Stimulated activated CD4-positive, alpha-beta T cell treated with anti-CD3 and anti-CD28 coated beads, Interleukin-12 subunit alpha, Interleukin-12 subunit beta, amount 100 ng/mL, for 48 hours (primary cell): ENCODE results near the gene ZMYND15.

Experiments used
- DNase-seq, 3 donors: peaks; one replicate each; pipeline ENCODE4 v3.0.0-alpha.2; 2020; ENCODE audit warnings: low read depth in 2 of 3, low spot score in 1 of 3

ZMYND15 gene

DNA sequence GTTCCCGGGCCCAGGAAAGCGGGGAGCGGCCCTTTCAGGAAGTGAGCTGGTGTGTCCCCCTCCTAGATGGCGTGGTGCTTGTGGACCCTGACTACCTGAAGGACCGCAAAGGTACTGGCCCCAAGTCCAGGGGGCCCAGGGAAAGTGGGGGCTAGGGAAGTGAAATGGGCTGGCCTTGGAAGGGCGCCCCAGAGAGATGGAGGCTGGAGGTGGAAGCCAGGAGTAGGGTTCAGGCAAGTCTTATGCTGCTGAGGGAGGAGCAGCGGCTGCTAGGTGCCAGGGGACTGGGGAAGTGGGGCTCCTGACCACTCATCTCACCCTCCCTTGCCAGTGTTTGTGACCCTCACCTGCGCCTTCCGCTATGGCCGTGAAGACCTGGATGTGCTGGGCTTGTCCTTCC, 23.6 kb upstream of the ZMYND15 start:
- no peak for DNase-seq

DNA sequence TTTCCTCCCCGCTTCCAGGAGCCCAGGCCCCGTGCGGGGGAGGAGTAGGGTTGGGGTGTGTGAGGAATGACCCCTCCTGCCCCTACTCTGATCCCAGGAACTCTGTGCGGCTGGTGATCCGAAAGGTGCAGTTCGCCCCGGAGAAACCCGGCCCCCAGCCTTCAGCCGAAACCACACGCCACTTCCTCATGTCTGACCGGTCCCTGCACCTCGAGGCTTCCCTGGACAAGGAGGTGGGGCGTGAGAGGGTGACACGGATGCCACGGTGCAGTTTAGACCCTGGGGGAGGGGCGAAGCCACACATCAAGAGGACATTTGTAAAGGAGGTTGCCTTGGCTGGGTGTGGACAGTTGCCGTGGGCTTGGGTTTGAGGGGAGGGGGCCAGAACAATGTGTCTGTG, 21.8 kb upstream of the ZMYND15 start:
- no peak for DNase-seq

DNA sequence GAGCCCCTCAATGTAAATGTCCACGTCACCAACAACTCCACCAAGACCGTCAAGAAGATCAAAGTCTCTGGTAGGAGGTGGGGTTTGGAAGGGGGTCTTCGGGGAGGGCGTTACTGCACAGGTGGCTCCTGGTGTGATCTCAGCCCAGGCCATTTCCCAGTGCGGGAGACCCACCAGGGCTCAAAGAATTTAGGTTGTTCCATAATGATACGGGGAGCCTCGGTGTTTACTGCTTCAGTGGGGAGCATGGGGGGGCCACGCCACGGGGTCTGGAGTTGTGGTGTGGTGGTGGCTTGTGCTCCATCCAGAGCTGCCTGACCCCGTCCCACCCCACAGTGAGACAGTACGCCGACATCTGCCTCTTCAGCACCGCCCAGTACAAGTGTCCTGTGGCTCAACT, 21.4 kb upstream of the ZMYND15 start:
- no peak for DNase-seq

DNA sequence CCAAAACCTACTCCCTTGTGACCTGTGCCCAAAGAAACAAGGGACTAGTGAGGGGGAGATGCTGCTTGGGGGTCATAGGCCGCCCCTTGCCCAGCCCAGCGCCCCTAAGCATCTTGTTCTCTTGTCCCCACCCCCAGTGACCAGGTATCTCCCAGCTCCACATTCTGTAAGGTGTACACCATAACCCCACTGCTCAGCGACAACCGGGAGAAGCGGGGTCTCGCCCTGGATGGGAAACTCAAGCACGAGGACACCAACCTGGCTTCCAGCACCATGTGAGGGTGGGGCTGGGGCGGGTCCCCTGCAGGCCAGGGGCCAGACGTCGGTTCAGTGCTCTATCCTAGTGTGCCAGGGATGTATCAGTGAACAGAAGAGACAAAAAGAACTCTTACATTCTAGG, 20.5 kb upstream of the ZMYND15 start:
- DNase-seq, result no peak

DNA sequence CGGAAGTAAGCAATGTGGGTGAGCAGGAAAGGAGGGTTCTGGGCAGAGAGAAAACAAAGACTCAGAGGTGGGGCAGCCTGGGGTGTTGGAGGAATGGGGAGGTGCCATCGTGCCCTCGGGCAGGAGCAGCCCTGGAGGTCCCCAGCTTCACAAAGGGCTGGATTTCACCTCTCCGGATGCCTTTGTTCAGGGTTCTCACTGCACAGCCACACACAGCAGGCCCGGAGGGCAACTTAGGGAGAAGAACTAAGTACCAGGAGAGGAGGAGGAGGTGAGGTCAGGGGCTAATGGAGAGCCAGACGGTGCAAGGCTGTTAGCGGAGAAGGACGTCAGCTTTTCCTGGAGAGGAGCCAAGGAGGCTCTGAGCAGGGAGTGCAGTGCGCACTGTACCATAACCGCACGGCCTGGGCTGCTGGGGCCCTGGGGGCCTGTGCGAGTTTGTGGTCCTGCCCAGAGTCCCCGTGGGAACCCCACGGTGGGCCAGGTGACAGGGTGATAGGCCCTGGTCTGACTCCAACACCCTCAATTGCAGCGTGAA, 19.9 kb upstream of the ZMYND15 start:
- no peak for DNase-seq

DNA sequence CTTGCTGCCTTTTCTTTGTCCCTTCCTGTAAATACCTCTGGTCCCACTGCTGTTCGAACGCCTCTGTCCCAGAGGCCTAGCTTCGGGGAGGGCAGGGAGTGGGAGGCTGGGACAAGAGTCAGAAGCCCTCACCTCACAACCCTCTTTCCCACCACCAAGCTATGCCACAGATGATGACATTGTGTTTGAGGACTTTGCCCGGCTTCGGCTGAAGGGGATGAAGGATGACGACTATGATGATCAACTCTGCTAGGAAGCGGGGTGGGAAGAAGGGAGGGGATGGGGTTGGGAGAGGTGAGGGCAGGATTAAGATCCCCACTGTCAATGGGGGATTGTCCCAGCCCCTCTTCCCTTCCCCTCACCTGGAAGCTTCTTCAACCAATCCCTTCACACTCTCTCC, 18.8 kb upstream of the ZMYND15 start:
- no peak for DNase-seq

DNA sequence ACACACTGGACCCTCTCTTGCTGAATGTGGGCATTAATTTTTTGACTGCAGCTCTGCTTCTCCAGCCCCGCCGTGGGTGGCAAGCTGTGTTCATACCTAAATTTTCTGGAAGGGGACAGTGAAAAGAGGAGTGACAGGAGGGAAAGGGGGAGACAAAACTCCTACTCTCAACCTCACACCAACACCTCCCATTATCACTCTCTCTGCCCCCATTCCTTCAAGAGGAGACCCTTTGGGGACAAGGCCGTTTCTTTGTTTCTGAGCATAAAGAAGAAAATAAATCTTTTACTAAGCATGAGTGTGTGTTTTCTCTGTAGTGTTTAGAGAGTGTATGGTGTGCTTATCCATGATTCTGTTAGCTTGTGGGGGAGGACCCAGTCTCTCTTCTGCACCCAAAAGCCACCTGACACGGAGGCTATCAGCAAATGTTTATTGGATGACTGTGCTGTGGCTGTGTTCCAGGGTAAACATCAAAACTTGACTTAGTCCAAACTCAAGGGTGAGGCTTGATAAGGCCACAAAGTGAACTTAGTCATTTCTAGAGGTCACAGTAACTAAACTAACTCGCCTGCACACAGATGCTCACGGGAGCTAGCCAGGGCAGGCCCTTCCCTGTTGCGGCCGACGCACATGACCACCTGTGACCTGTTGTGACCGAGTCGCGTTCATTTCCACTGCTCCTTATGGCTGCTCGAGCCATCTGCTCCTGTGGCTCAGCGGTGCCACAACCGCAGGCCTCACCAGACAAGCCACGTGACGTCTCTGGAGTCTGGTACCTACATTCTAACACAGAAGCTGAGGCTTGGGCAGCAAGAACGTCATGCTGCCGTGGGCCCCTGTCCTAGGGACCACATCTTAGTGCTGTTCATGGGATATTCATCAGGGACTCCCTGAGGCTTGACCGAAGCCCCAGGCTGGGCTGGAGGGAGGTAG, 18.2 kb upstream of the ZMYND15 start:
- no peak for DNase-seq

DNA sequence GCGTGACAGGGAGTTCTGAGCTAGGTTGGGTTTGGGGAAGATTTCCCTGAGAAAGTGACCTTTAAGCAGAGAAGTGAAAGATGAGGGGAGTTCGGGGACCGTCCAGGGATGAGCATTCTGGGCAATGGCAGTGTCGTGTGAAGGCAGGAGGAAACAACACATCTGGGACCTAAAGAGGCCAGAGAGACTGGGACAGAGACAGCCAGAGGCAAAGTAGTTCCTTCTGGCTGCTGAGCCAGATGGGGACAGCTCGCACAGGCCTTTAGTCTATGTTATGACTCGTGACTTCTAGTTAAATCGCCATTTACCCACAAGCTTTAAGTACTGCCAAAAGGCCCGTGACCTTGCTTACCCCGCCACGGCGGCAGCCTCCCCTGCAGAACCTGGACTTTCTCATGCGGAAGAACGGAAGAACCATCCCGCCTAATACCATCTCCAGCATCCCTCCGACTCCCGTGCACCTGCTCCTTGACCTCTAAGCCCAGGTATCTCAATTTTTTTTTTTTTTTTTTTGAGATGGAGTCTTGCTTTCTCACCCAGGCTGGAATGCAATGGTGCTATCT, 16.9 kb upstream of the ZMYND15 start:
- DNase-seq, result no peak

DNA sequence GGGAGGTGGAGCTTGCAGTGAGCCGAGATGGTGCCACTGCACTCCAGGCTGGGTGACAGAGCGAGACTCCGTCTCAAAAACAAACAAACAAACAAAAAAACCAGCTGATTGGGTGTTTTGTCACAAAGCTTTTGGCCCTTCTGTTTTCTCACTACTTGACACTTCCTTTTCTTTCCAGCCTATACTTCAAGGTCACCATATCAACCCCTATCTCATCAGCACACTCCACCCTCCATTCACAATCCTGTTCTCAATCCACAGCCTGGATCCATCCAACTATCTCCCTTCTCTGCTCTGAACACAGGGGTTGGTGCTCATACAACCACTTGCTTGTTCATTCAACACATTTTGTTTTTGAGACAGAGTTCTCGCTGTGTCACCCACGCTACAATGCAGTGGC, 15.0 kb upstream of the ZMYND15 start:
- DNase-seq, result no peak

DNA sequence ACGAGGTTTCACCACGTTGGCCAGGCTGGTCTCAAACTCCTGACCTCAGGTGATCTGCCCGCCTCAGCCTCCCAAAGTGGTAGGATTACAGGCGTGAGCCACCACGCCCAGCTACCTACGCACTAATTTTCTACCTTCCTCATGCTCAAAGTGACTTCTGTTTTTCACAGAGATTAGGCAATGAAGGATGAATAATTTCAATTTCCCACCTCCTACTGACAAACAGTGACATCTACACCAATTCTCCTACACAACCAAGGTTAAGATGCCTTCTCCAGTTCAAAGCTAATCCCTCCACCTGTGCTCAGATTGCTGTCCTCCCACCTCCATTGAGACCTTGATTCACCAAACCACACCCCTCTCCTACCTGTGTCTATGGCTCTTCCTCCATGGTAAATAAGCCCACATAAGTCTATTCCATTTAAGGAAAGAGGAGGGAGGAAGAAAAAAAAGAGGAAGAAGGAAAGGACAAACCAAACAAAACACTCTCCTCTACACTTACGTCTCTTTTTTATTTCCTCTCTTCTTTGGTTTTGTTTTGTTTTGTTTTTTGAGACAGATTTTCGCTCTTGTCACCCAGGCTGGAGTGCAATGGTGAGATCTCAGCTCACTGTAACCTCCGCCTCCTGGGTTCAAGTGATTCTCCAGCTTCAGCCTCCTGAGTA, 13.9 kb upstream of the ZMYND15 start:
- DNase-seq, result no peak

DNA sequence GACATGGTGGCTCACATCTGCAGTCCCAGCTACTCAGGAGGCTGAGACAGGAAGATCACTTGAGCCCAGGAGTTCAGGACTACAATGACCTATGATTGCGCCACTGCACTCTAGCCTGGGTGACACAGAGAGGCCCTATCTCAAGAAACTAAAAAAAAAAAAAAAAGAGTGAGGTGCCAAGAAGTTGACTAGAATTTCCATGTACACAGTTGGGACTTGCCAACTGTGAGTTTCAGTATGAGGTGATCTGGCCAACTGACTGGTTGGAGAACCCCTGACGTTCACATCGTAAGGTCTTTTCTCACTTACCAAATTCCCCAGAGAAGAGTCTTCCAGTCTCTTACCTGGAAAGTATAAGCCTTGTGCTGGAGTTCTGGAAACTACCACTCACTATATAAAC, 11.5 kb upstream of the ZMYND15 start:
- no peak for DNase-seq

DNA sequence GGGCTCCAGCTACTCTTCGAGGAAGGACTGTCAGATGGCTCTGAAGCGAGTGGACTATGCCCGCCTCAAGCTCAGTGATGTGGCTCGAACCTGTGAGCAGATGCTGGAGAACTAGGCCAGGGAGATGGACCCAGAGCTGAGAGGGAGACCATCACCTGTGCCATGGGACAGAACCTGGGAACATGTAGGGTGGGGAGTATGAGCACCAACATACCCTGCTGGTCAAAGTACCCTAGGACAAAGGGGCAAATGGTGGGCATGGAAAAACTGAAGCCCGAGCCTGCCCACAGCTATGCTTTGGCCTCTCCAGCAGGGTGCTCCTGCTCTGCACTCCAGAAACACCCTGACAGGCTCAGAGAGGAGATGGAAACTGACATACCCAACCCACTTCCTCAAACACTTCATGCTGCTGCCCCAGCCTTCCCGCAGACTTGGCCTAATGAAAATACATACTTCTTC, 6.5 kb upstream of the ZMYND15 start:
- no peak for DNase-seq

DNA sequence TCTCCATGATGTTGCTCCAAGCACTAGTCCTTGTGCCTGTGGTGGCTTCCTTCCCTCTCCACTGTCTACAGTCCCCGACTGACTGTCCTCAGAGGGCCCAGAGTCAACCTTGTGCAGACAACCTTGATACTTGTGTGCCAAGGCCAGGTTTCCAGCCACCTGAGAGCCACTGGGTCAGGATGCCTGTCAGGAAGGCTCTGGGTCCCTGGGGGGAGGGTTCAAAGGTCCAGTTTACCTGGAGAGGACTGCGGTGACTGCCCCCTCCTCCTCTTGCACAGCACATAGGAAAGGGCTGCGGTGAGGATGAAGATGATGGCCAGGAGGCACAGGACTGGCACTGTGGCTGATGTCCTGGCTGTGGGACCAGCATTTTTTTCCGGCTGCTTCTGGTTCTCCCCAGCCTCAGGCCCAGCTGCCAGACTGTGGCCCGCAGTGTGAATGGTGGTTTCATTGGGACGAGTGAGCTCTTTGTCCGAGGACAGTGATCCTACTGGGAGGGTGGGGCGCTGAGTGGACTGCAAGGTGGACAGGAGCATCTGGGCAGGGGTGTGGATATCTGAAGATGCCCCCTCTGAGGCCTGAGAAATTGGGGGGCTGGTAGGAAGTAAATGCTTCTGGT, 4.7 kb upstream of the ZMYND15 start:
- DNase-seq, result no peak

DNA sequence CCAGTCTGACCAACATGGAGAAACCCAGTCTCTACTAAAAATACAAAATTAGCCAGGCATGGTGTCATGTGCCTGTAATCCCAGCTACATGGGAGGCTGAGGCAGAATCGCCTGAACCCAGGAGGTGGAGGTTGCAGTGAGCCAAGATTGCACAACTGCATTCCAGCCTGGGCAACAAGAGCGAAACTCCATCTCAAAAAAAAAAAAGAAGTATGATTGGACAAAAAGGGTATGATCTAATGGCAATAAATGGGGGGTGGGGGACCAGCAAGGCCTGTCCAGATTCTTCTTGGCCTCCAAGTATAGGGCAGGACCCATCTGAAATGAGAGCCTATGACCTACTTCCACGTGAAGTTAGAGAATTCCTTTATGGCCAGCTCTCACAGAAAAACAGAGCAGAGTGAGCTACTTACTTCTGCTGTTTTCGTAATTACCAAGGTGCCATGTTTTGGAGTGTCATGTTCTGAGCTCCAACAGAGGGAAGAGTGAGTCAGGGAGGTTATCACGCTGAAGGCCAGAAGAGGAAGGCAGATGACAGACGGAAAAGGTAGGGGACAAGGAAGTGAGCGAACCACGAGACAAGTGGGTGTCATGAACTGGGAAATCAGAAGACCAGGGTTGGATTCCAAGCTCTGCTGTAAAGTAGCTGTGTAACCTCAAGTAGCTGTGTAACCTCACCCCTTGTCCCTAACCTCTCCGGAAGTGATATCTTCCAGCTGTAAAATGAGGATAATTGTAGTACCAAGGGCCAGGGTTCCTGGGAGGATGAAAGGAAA, 3.6 kb upstream of the ZMYND15 start:
- DNase-seq, result no peak

DNA sequence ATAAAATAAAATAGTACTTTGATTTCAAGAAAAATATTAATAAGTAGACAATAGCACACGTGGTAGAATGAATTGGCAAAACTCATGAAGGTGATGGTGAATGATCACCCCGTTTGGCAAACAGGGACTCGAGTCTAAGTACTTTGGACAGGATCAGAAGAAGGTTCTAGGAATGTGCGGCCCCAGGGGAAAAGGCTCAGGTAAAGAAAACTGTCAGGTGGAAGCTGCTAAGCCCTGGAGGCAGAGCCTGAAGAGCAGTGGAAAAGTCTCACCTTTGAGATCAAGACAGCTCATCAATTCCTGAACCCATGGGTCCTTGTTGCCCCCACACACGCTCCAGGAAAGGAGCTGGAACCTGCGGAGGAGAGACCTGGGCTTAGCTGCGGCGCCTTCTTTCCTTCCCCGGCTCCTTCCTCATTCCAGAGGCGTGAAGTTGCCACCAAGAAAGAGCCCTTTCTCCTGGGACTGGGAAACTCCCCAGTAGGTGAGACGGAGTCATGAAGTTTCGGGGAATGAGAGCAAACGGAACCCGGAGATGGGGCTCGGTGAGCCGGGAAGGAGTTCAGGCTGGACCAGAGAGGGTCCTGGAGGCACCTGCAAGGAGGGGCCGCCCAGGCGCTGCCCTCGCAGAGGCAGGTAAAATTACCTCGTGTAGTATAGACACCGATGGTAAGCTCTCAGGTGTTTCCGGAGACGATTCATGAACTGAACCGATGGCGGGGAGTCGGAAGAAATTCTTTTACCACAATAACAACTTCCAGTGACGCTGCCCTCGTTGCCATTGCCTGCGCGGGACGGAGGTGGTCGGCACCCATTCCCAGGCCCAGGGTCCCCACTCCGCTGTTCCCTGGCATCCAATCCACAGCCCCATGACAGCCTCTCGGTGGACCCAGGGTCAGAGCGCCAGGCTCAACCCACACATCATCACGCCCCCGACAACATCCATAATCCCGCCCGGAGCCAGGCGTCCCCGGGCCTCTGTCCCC, 1.2 kb upstream of the ZMYND15 start:
- no peak for DNase-seq

DNA sequence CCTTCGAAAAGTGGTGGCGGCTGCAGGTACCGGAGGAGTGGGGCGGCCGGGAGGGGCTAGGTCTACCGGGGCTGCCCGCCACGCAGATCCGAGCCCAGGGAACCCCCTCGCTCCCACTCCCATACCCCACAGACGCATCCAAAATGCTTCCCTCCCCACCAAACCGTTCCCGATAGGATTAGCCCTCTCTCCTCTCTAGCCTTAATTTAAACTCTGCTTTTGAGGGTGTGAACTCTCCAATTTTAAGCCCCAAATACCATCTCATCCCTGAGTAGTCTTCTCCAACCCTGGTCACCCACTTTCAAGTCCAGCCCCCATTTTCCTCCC, 355 bp downstream of the ZMYND15 start:
- no peak for DNase-seq

DNA sequence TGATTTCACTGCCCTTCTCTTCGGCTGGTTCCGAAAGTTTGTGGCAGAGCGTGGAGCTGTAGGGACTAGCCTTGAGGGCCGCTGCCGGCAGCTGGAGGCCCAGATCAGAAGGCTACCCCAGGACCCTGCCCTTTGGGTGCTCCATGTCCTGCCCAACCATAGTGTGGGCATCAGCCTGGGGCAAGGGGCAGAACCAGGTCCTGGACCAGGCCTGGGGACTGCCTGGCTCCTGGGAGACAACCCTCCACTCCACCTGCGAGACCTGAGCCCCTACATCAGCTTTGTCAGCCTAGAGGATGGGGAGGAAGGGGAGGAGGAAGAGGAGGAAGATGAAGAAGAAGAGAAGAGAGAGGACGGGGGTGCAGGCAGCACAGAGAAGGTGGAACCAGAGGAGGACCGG, 951 bp downstream of the ZMYND15 start:
- no peak for DNase-seq

DNA sequence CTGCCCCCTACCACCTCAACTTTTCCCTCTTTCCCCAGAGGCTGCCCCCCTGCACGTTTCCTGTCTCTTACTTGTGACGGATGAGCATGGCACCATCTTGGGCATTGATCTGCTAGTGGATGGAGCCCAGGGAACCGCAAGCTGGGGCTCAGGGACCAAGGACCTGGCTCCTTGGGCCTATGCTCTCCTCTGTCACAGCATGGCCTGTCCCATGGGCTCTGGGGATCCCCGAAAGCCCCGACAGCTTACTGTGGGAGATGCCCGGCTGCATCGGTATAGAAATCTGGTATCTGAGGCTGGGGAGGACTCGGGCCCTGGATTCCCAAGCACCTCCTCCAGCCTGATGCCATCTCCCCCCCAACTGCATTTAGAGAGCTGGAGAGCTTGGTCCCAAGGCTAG, 1.9 kb downstream of the ZMYND15 start:
- no peak for DNase-seq

DNA sequence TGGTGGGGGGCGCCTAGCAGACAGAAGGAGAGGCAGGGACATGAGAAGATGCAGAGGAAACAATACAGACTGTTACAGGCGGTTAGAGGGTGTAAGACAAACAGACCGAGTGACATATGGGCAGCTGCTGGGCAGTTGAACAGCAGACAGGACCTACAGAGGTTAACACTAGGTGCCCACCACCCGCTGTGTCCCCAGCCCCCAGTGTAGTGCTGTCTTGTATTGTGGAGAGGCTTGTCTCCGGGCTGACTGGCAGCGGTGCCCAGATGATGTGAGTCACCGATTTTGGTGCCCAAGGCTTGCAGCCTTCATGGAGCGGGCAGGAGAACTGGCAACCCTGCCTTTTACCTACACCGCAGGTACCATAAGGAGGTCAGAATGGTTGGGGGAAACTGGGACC, 2.5 kb downstream of the ZMYND15 start:
- DNase-seq, result no peak

DNA sequence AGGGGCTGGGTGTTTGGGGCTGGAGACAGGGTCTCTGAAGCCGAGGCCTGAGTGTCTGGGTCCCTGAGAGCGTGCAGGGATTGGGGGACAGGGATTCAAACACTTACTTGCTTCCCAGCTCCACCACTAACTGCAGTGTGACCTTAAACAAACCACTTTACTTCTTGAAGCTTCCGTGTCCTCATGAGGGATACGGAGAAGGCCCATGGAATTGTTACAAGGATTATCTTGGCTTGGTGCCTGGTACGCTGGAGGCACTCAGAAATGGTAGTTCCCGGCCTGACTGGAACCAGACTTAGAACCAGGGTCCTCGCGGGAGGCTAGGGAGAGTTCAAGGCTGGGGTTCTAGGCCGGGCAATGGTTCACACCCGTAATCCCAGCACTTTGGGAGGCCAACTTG, 3.0 kb downstream of the ZMYND15 start:
- no peak for DNase-seq
